H1 (cell line): ENCODE measurements around the gene CIRBP. TPM values are rescaled to one million over a fixed set of nuclear protein-coding genes. Genes with fewer than 3 reads are reported as not detected.

Source experiments
- BACH1 ChIP-seq: IDR thresholded peaks from 2 replicates; pipeline ENCODE4 v1.6.1; 2012; ENCODE audit warnings: low read length, improper control_type of control experiment
- CEBPB ChIP-seq: IDR thresholded peaks from 2 replicates; pipeline ENCODE4 v1.6.1; 2012; ENCODE audit warnings: low read depth, low read length
- CHD2 ChIP-seq: IDR thresholded peaks from 2 replicates; pipeline ENCODE4 v1.6.1; 2012; ENCODE audit warnings: low read length, improper control_type of control experiment
- CTCF ChIP-seq, 3 experiments: IDR thresholded peaks; 1 replicate in 2 of 3; 2 replicates in 1 of 3; pipeline versions ENCODE4 v1.5.1 to v1.6.1; 2011; ENCODE audit warnings: low read length in 3 of 3, mild to moderate bottlenecking in 3 of 3, inconsistent platforms in 2 of 3, low read depth in 1 of 3, moderate library complexity in 1 of 3; ENCODE audit not compliant: insufficient read depth in 1 of 3; ENCODE audit errors: control extremely low read depth in 1 of 3
- HDAC2 ChIP-seq, 2 experiments: fragments of 300-600 bp in 1 of 2; sonication (generic) in 1 of 2; IDR thresholded peaks; 2 replicates each; pipeline ENCODE4 v1.6.1; 2011 to 2012; ENCODE audit warnings: low read depth in 2 of 2, low read length in 2 of 2, mild to moderate bottlenecking in 2 of 2, moderate library complexity in 2 of 2, borderline replicate concordance in 1 of 2, inconsistent platforms in 1 of 2
- KDM1A ChIP-seq: fragments of 200-600, 300-600 bp; sonication (generic); IDR thresholded peaks from 2 replicates; pipeline ENCODE4 v1.7.1; 2016; ENCODE audit warnings: mild to moderate bottlenecking, low read length, borderline replicate concordance
- NRF1 ChIP-seq: IDR thresholded peaks from 2 replicates; pipeline ENCODE4 v1.6.1; 2011; ENCODE audit warnings: mild to moderate bottlenecking, low read depth, low read length, improper control_type of control experiment
- POLR2AphosphoS5 ChIP-seq: IDR thresholded peaks from 2 replicates; pipeline ENCODE4 v1.6.1; 2011; ENCODE audit warnings: low read depth, low read length
- SIRT6 ChIP-seq: IDR thresholded peaks from one replicate; pipeline ENCODE4 v1.7.1; 2012; ENCODE audit warnings: low read length, inconsistent platforms
- polyA plus RNA-seq, 7 experiments: library from polyadenylated mRNA; depleted of rRNA in 3 of 7; stranded (reverse) in 5 of 7; unstranded in 2 of 7; fragments of >200 nt in 5 of 7; fragments of 200-250 nt in 2 of 7; gene quantifications; 1 replicate in 5 of 7; 2 replicates in 1 of 7; 4 replicates in 1 of 7; pipeline versions ENCODE4 v1.2.1 to v1.2.3, GENCODE V29; 2011 to 2013; ENCODE audit warnings: missing spikeins in 2 of 7, mixed read lengths in 2 of 7
- total RNA-seq: library from RNA; stranded (reverse); fragmentation: NEBNext Ultra II Directional; extraction: Animal tissue kit (Norgen Biotek cat#: 25700); gene quantifications from 2 replicates; pipeline ENCODE4 v1.2.1, GENCODE V29; 2021

The CIRBP gene
- total and polyA plus RNA-seq, 2 of the 8 experiments (the other 6 are each of a cell fraction or from before 2014, with no cell fraction given), result 175 to 199 TPM

GRCh38 chr19:1226522-1227303, 42.4 kb upstream of the CIRBP start (continued):
- TF ChIP-seq CHD2 (no peak), HDAC2 (IDR thresholded peaks at IDR 0.05; ENCODE audit: borderline replicate concordance in 1 of 2, low read depth in 2 of 2, low read length in 2 of 2) (no peak), NRF1 (no peak), POLR2AphosphoS5 (peak; percentile 17; the same call in 1 of the 2 replicates), CTCF (IDR thresholded peaks at IDR 0.05; ENCODE audit: control extremely low read depth in 1 of 3, insufficient read depth in 1 of 3, low read depth in 1 of 3, low read length in 3 of 3) (peak in 1 of 3 experiments; percentile 10; a peak in 1 of 4 replicates), KDM1A (peak; percentile 52; the same call in 1 of the 2 replicates), CEBPB (no peak), BACH1 (no peak), SIRT6 (no peak)
